ENCODE data around the gene CDK12.

GRCh38 chr17:39580082-39580468 is 118.8 kb downstream of the CDK12 start:
- TF ChIP-seq, protein P1, sequence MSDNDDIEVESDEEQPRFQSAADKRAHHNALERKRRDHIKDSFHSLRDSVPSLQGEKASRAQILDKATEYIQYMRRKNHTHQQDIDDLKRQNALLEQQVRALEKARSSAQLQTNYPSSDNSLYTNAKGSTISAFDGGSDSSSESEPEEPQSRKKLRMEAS (IDR thresholded peaks at IDR 0.05) = no peak
- TF ChIP-seq CTCF (IDR thresholded peaks at IDR 0.05 in 2 of 3, conservative IDR thresholded peaks at IDR 0.05 in 1 of 3; ENCODE audit: borderline replicate concordance in 1 of 3, insufficient read depth in 1 of 3, low read depth in 2 of 3, low read length in 2 of 3) (no peak), CBX3 (IDR thresholded peaks at IDR 0.05; ENCODE audit: low read depth) (no peak), POLR2A (IDR thresholded peaks at IDR 0.05; ENCODE audit: borderline replicate concordance, extremely low read depth, insufficient read depth, insufficient read length) (no peak), JUND (IDR thresholded peaks at IDR 0.05) (no peak), ZNF274 (IDR thresholded peaks at IDR 0.05; ENCODE audit: low read depth, low read length) (no peak)
